HepG2 (cell line): Measurements from ENCODE around the gene GUSB. TPM values are rescaled to one million over a fixed set of nuclear protein-coding genes. Genes with fewer than 3 reads are reported as not detected.

Experiments
- ATAC-seq: fragments of 200-7000 bp; cut with Tn5 transposase; 3 replicates; pipeline ENCODE4 v1.9.1; 2020; ENCODE audit warnings: mild to moderate bottlenecking, moderate library complexity
- Bru-seq: library from RNA; stranded (reverse); fragments of 400-500 nt; gene quantifications from one replicate; lab custom pipeline; 2021; lab: Mats Ljungman, UMichigan
- BruChase-seq, 2 experiments: library from RNA; stranded (reverse); fragments of 400-500 nt; gene quantifications; one replicate each; lab custom pipeline; 2021; lab: Mats Ljungman, UMichigan
- BruUV-seq: library from RNA; stranded (reverse); fragments of 400-500 nt; replicated peaks from 2 replicates; lab custom pipeline; 2021; lab: Mats Ljungman, UMichigan
- CTCF ChIA-PET: fragments of 300-600 bp; formaldehyde crosslinking; extraction: SDS; loops from one replicate; lab custom pipeline; 2021; ENCODE audit warnings: low total read pairs, inconsistent platforms, low intra/inter-chr PET ratio; lab: Yijun Ruan, JAX
- POLR2A ChIA-PET: fragments of 350-600 bp; sonication (Branson Sonifier 250); formaldehyde crosslinking; loops from one replicate; lab custom pipeline; 2020; ENCODE audit warnings: antibody characterized with exemption, inconsistent platforms; lab: Yijun Ruan, JAX
- DNase-seq: peaks from one replicate; pipeline ENCODE4 v3.0.0-alpha.2; 2015; ENCODE audit warnings: low spot score
- FAIRE-seq: peaks from 3 replicates; lab custom pipeline; 2011; peaks lifted over from hg19 to GRCh38; lab: Jason Lieb, UNC
- H2AFZ ChIP-seq: one replicate; pipeline ENCODE4 v1.6.1; 2011; ENCODE audit warnings: low read length, inconsistent platforms
- H3K27ac ChIP-seq: fragments of 300-600 bp; 3 replicates; pipeline ENCODE4 v1.8.0; 2011; ENCODE audit warnings: mixed run types, mild to moderate bottlenecking, mixed read lengths, low read length, inconsistent platforms; ENCODE audit not compliant: insufficient read depth; ENCODE audit errors: extremely low read length
- H3K27me3 ChIP-seq, 2 experiments: fragments of 200-600 bp in 1 of 2; 2 replicates in 1 of 2; 3 replicates in 1 of 2; pipeline versions ENCODE4 v1.6.0 to v1.8.0; 2011; ENCODE audit warnings: low read length in 2 of 2, mild to moderate bottlenecking in 2 of 2, moderate library complexity in 2 of 2, inconsistent platforms in 1 of 2; ENCODE audit not compliant: insufficient read depth in 2 of 2, control insufficient read depth in 1 of 2
- H3K36me3 ChIP-seq, 2 experiments: fragments of 200-600 bp in 1 of 2; replicated peaks in 1 of 2; 2 replicates in 1 of 2; 3 replicates in 1 of 2; pipeline versions ENCODE4 v1.5.1 to v1.8.0; 2011; ENCODE audit warnings: low read length in 2 of 2, inconsistent platforms in 1 of 2; ENCODE audit not compliant: insufficient read depth in 2 of 2, control insufficient read depth in 1 of 2
- H3K4me1 ChIP-seq: 2 replicates; pipeline ENCODE4 v1.5.1; 2012; ENCODE audit warnings: low read length, inconsistent platforms; ENCODE audit not compliant: insufficient read depth
- H3K4me2 ChIP-seq: 2 replicates; pipeline ENCODE4 v1.6.0; 2011; ENCODE audit warnings: low read depth, low read length, inconsistent platforms
- H3K4me3 ChIP-seq, 3 experiments: fragments of 200-600 bp in 1 of 3; sonication (generic), shearing (Covaris generic) in 1 of 3; replicated peaks in 1 of 3; 2 replicates each; pipeline ENCODE4 v1.5.1; 2011 to 2016; ENCODE audit warnings: low read length in 3 of 3, inconsistent platforms in 2 of 3, low read depth in 2 of 3, mild to moderate bottlenecking in 2 of 3, control low read depth in 1 of 3, mixed read lengths in 1 of 3; ENCODE audit not compliant: insufficient read depth in 1 of 3
- H3K79me2 ChIP-seq: one replicate; pipeline ENCODE4 v1.6.1; 2011; ENCODE audit warnings: low read length, inconsistent platforms; ENCODE audit not compliant: insufficient read depth
- H3K9ac ChIP-seq: 2 replicates; pipeline ENCODE4 v1.6.0; 2011; ENCODE audit warnings: mild to moderate bottlenecking, low read depth, low read length, inconsistent platforms; ENCODE audit not compliant: insufficient read depth
- H3K9me3 ChIP-seq: 2 replicates; pipeline ENCODE4 v1.5.1; 2012; ENCODE audit warnings: mild to moderate bottlenecking, low read length
- H4K20me1 ChIP-seq: 2 replicates; pipeline ENCODE4 v1.6.0; 2011; ENCODE audit warnings: inconsistent platforms, mild to moderate bottlenecking, low read length, moderate library complexity; ENCODE audit not compliant: insufficient read depth
- IKZF4 ChIP-seq: sonication (generic); formaldehyde crosslinking; IDR thresholded peaks from 2 replicates; pipeline ENCODE4 v1.5.1; 2020; ENCODE audit warnings: borderline replicate concordance, mild to moderate bottlenecking, low read depth, missing genetic modification reagents; ENCODE audit errors: not compliant biosample characterization
- MXD1 ChIP-seq: sonication (generic); formaldehyde crosslinking; IDR thresholded peaks from 2 replicates; pipeline ENCODE4 v1.4.0; 2020; ENCODE audit warnings: mild to moderate bottlenecking, missing genetic modification reagents
- ONECUT2 ChIP-seq: sonication (generic); formaldehyde crosslinking; IDR thresholded peaks from 2 replicates; pipeline ENCODE4 v1.4.0; 2020; ENCODE audit warnings: missing genetic modification reagents
- PRDM4 ChIP-seq: sonication (generic); formaldehyde crosslinking; IDR thresholded peaks from 2 replicates; pipeline ENCODE4 v1.9.0; 2021; ENCODE audit warnings: missing genetic modification reagents, borderline replicate concordance
- RFX5 ChIP-seq: IDR thresholded peaks from 2 replicates; pipeline ENCODE4 v1.6.1; 2011; ENCODE audit warnings: low read depth, low read length, improper control_type of control experiment
- THYN1 ChIP-seq: sonication (generic); formaldehyde crosslinking; IDR thresholded peaks from 2 replicates; pipeline ENCODE4 v1.8.1; 2023; ENCODE audit warnings: low read depth, mild to moderate bottlenecking, moderate library complexity, missing genetic modification reagents, borderline replicate concordance
- ZC3H13 ChIP-seq: sonication (generic); formaldehyde crosslinking; IDR thresholded peaks from 2 replicates; pipeline ENCODE4 v1.8.1; 2023; ENCODE audit warnings: mild to moderate bottlenecking, missing genetic modification reagents, moderate library complexity
- ZGPAT ChIP-seq: IDR thresholded peaks from 2 replicates; pipeline ENCODE4 v1.6.1; 2016; ENCODE audit warnings: mild to moderate bottlenecking
- ZNF17 ChIP-seq: sonication (generic); formaldehyde crosslinking; IDR thresholded peaks from 2 replicates; pipeline ENCODE4 v1.5.0; 2020; ENCODE audit warnings: mild to moderate bottlenecking, missing genetic modification reagents
- ZNF337 ChIP-seq: sonication (generic); formaldehyde crosslinking; IDR thresholded peaks from 2 replicates; pipeline ENCODE4 v1.5.1; 2020; ENCODE audit warnings: missing genetic modification reagents, low read depth, mild to moderate bottlenecking, borderline replicate concordance
- WGBS: methylation state at CpG from one replicate; pipeline ENCODE4 v1.1.6; 2017; ENCODE audit warnings: low lambda C conversion rate; 5-methylcytosine and 5-hydroxymethylcytosine counted together
- in situ Hi-C: cut with HindIII; loops from 2 replicates; pipeline ENCODE4 v1.10.0; 2017; ENCODE audit warnings: low pct_unique_long_range_greater_than_20kb; ENCODE audit not compliant: extremely low pct_ligation_motif_present
- intact Hi-C: fragments of 100-400 bp; cut with micrococcal nuclease; formaldehyde crosslinking; loops from one replicate; pipeline ENCODE4 v1.10.0; 2022; ENCODE audit not compliant: unreplicated experiment
- long read RNA-seq, 2 experiments: library from RNA in 1 of 2; library from polyadenylated mRNA in 1 of 2; stranded (forward) in 1 of 2; unstranded in 1 of 2; transcript quantifications; one replicate each; pipeline ENCODE4 v2.0.0, GENCODE V29; 2019 to 2022
- polyA minus RNA-seq, 3 experiments: library from RNA; depleted of rRNA, polyadenylated mRNA; stranded (reverse); fragments of >200 nt; gene quantifications; 2 replicates each; pipeline ENCODE4 v1.2.3, GENCODE V29; 2011; ENCODE audit warnings: low replicate concordance in 1 of 3
- polyA plus RNA-seq, 8 experiments: library from polyadenylated mRNA; depleted of rRNA in 3 of 8; stranded (reverse) in 7 of 8; unstranded in 1 of 8; fragments of >200 nt; fragmentation: Illumina TruSeq in 4 of 8; extraction: Trizol in 4 of 8; gene quantifications; 2 replicates each; pipeline versions ENCODE4 v1.2.1 to v1.2.3, GENCODE V29; 2011 to 2016; ENCODE audit warnings: low read depth in 4 of 8, missing spikeins in 1 of 8, mixed read lengths in 1 of 8; ENCODE audit not compliant: insufficient read depth in 1 of 8
- total RNA-seq, 5 experiments: library from RNA; depleted of rRNA; stranded (reverse); fragments of >200 nt; fragmentation: Illumina TruSeq; extraction: Trizol; gene quantifications; 2 replicates each; pipeline ENCODE4 v1.2.3, GENCODE V29; 2016; ENCODE audit warnings: low read depth in 1 of 5

The GUSB gene
- 8.8 and 18.8 TPM in 2 replicates for total RNA-seq (2016; rRNA removed; fragmentation: Illumina TruSeq; extraction: Trizol)
- total RNA-seq (2016; cell fraction: cytosol; rRNA removed; fragmentation: Illumina TruSeq; extraction: Trizol; ENCODE audit: low read depth) = 11.7 and 12.8 TPM in 2 replicates
- total RNA-seq (2016; cell fraction: insoluble cytoplasmic fraction; rRNA removed; fragmentation: Illumina TruSeq; extraction: Trizol) = 7.4 and 20.2 TPM in 2 replicates
- total RNA-seq (2016; cell fraction: membrane; rRNA removed; fragmentation: Illumina TruSeq; extraction: Trizol) = 9.2 and 10.8 TPM in 2 replicates
- total RNA-seq (2016; cell fraction: nucleus; rRNA removed; fragmentation: Illumina TruSeq; extraction: Trizol) = 26.0 and 31.3 TPM in 2 replicates
- 57.6 and 60.0 TPM in 2 replicates for polyA plus RNA-seq (2011; rRNA removed)
- polyA plus RNA-seq (2011; cell fraction: cytosol; rRNA removed) = 46.9 and 57.2 TPM in 2 replicates
- polyA plus RNA-seq (2011; cell fraction: nucleus; rRNA removed) = 214 and 218 TPM in 2 replicates
- polyA plus RNA-seq (2012) = 46.7 and 48.2 TPM in 2 replicates
- 9.4 and 10.5 TPM in 2 replicates for polyA plus RNA-seq (2016; cell fraction: cytosol; fragmentation: Illumina TruSeq; extraction: Trizol; ENCODE audit: low read depth)
- 14.4 and 16.6 TPM in 2 replicates for polyA plus RNA-seq (2016; cell fraction: insoluble cytoplasmic fraction; fragmentation: Illumina TruSeq; extraction: Trizol; ENCODE audit: low read depth)
- 10.4 and 12.2 TPM in 2 replicates for polyA plus RNA-seq (2016; cell fraction: membrane; fragmentation: Illumina TruSeq; extraction: Trizol; ENCODE audit: low read depth)
- polyA plus RNA-seq (2016; cell fraction: nucleus; fragmentation: Illumina TruSeq; extraction: Trizol; ENCODE audit: insufficient read depth, low read depth) = 88.4 and 99.7 TPM in 2 replicates
- 85.0 and 99.2 TPM in 2 replicates for polyA minus RNA-seq (2011; rRNA and poly(A)+ RNA removed; ENCODE audit: low replicate concordance)
- 18.2 and 24.4 TPM in 2 replicates for polyA minus RNA-seq (2011; cell fraction: cytosol; rRNA and poly(A)+ RNA removed)
- 23.9 and 27.4 TPM in 2 replicates for polyA minus RNA-seq (2011; cell fraction: nucleus; rRNA and poly(A)+ RNA removed)
- percentile 51 among the genes with signal in this experiment for Bru-seq, nascent RNA
- BruChase-seq, experiment 1, labeled RNA remaining after a 6-hour chase = percentile 65 among the genes with signal in this experiment
- percentile 59 among the genes with signal in this experiment for BruChase-seq, experiment 2, labeled RNA remaining after a 2-hour chase
- long read RNA-seq, experiment 1, transcript GUSB-201 (12 exons, 2,300 nt) = major isoform, 29 of 57 reads
- long read RNA-seq, experiment 1, partial matches to known transcripts = 10 of 57 reads
- long read RNA-seq, experiment 1, other reads (novel, unspliced or antisense) = 18 of 57 reads
- long read RNA-seq, experiment 2, transcript GUSB-201 (12 exons, 2,300 nt) = major isoform, 22 of 74 reads
- long read RNA-seq, experiment 2, partial matches to known transcripts = 12 of 74 reads
- long read RNA-seq, experiment 2, other reads (novel, unspliced or antisense) = 40 of 74 reads

GRCh38 chr7:65981965-65982792, at the start of gene GUSB:
Gene GUSB, minus strand, starts transcription at chr7:65982213. Its CDS starts 30 bp downstream, at chr7:65982183.
- Histone ChIP-seq H2AFZ (peak within 1 kb of the TSS; percentile 83), H3K27me3 (no peaks in the 10 kb centered on the region), H3K9ac (peak within 1 kb of the TSS; percentile 92), H3K4me1 (peaks cover 34% of the 10 kb centered on the region), H3K36me3 (peaks cover 0 to 10% of the 10 kb centered on the region in 2 experiments; a peak in 3 of 5 replicates), H3K9me3 (no peaks in the 10 kb centered on the region), H3K27ac (peak within 1 kb of the TSS; percentile 73), H3K79me2 (peaks cover 8% of the 10 kb centered on the region), H4K20me1 (no peaks in the 10 kb centered on the region), H3K4me2 (peak within 1 kb of the TSS; percentile 87), H3K4me3 (peak within 1 kb of the TSS; percentile 55 to 86 (median 78))
- in situ Hi-C loops = no loop called here
- FAIRE-seq = no peak
- POLR2A ChIA-PET = interaction anchor here (0.5 kb wide), 1 partner anchor 136 kb away, joined by 4 read pairs; no protein-coding TSS in a partner anchor
- DNase-seq = peak; percentile 78
- intact Hi-C loops = no loop called here
- ATAC-seq = peak; percentile 94
- CTCF ChIA-PET = no interaction called here
- no TSS peak for BruUV-seq
- WGBS = 3% methylated on average over 15 of the region's 62 CpGs
- no peak for TF ChIP-seq RFX5
- peak; percentile 73 for TF ChIP-seq ONECUT2
- TF ChIP-seq IKZF4 (CRISPR knock-in tag) = peak; percentile 89
- peak; percentile 96 for TF ChIP-seq ZGPAT (CRISPR knock-in tag)
- peak; percentile 94; the same call in 1 of the 2 replicates for TF ChIP-seq MXD1
- 0 out of 2 replicates have a peak, but pooled peaks have one; percentile 26 for TF ChIP-seq ZNF337
- TF ChIP-seq THYN1 (CRISPR knock-in tag) = peak; percentile 72; the same call in 1 of the 2 replicates
- TF ChIP-seq PRDM4 (CRISPR knock-in tag) = peak; percentile 86; the same call in 1 of the 2 replicates
- TF ChIP-seq ZC3H13 = no peak; the same call in 1 of the 2 replicates
- peak; percentile 54; the same call in 1 of the 2 replicates for TF ChIP-seq ZNF17 (CRISPR knock-in tag)
